PC-3 (cell line): ENCODE measurements around the gene CFHR4. TPM values are rescaled to one million over a fixed set of nuclear protein-coding genes. Genes with fewer than 3 reads are reported as not detected.
A peak's percentile ranks its signal among the peaks of the same experiment; 100 is the strongest.
"Not testable (repeated sequence)": the region's sequence is repeated elsewhere in the genome, so short reads cannot be mapped to it uniquely, and the experiment has no call there.

Source experiments
- ATAC-seq: fragments of 200-7000 bp; cut with Tn5 transposase; 2 replicates; pipeline ENCODE4 v1.9.1; 2020; ENCODE audit warnings: mild to moderate bottlenecking, moderate library complexity
- Bru-seq: library from RNA; stranded (reverse); fragments of 400-500 nt; gene quantifications from one replicate; lab custom pipeline; 2021; lab: Mats Ljungman, UMichigan
- BruChase-seq, 2 experiments: library from RNA; stranded (reverse); fragments of 400-500 nt; gene quantifications; one replicate each; lab custom pipeline; 2021; lab: Mats Ljungman, UMichigan
- BruUV-seq: library from RNA; stranded (reverse); fragments of 400-500 nt; replicated peaks from 2 replicates; lab custom pipeline; 2021; lab: Mats Ljungman, UMichigan
- CTCF ChIA-PET: fragments of 300-600 bp; sonication (Branson Sonifier 250); formaldehyde crosslinking; loops from one replicate; lab custom pipeline; 2022; ENCODE audit warnings: antibody characterized with exemption; lab: Charles Lee
- POLR2A ChIA-PET: fragments of 300-600 bp; sonication (Branson Sonifier 250); formaldehyde crosslinking; loops from one replicate; lab custom pipeline; 2022; ENCODE audit warnings: antibody characterized with exemption; ENCODE audit not compliant: unreplicated experiment; lab: Charles Lee
- DNase-seq: peaks from one replicate; pipeline ENCODE4 v3.0.0-alpha.2; 2015
- H2AFZ ChIP-seq: fragments of 300-600 bp; sonication (generic); 2 replicates; pipeline ENCODE4 v1.6.0; 2016; ENCODE audit warnings: antibody characterized with exemption, low read length
- H3F3A ChIP-seq: fragments of 300-600 bp; sonication (generic); one replicate; pipeline ENCODE4 v1.6.0; 2017; ENCODE audit warnings: antibody characterized with exemption, low read length, control low read depth, mild to moderate bottlenecking; ENCODE audit not compliant: unreplicated experiment
- H3K27ac ChIP-seq: fragments of 300-600 bp; sonication (generic); 2 replicates; pipeline ENCODE4 v1.5.1; 2016; ENCODE audit warnings: mild to moderate bottlenecking, low read length
- H3K27me3 ChIP-seq: fragments of 300-600 bp; sonication (generic); 2 replicates; pipeline ENCODE4 v1.6.1; 2016; ENCODE audit warnings: low read length, mixed read lengths
- H3K36me3 ChIP-seq: fragments of 300-600 bp; sonication (generic); 2 replicates; pipeline ENCODE4 v1.6.1; 2016; ENCODE audit warnings: low read depth, mixed run types, low read length, mixed read lengths
- H3K4me1 ChIP-seq: fragments of 300-600 bp; sonication (generic); 2 replicates; pipeline ENCODE4 v1.5.1; 2016; ENCODE audit warnings: low read length; ENCODE audit not compliant: insufficient read depth
- H3K4me2 ChIP-seq: fragments of 300-600 bp; sonication (generic); 2 replicates; pipeline ENCODE4 v1.6.0; 2016; ENCODE audit warnings: low read length
- H3K4me3 ChIP-seq: fragments of 300-600 bp; sonication (generic); 2 replicates; pipeline ENCODE4 v1.5.1; 2016; ENCODE audit warnings: mild to moderate bottlenecking, low read length, mixed read lengths
- H3K79me2 ChIP-seq: fragments of 300-600 bp; sonication (generic); 2 replicates; pipeline ENCODE4 v1.6.1; 2017; ENCODE audit warnings: low read length, mixed read lengths
- H3K9ac ChIP-seq: fragments of 300-600 bp; sonication (generic); 2 replicates; pipeline ENCODE4 v1.6.0; 2016; ENCODE audit warnings: mild to moderate bottlenecking, low read length
- H3K9me2 ChIP-seq: fragments of 300-600 bp; sonication (generic); replicated peaks from 2 replicates; pipeline ENCODE4 v1.6.1; 2016; ENCODE audit warnings: mixed run types, low read length, mixed read lengths
- H3K9me3 ChIP-seq: fragments of 300-600 bp; sonication (generic); 2 replicates; pipeline ENCODE4 v1.6.1; 2016; ENCODE audit warnings: low read length, mixed read lengths
- H4K20me1 ChIP-seq: fragments of 300-600 bp; sonication (generic); 2 replicates; pipeline ENCODE4 v1.6.1; 2016; ENCODE audit warnings: low read length, mixed read lengths
- EZH2 ChIP-seq: fragments of 300-600 bp; sonication (generic); IDR thresholded peaks from one replicate; pipeline ENCODE4 v1.6.1; 2017; ENCODE audit warnings: antibody characterized with exemption, mild to moderate bottlenecking, low read length; ENCODE audit not compliant: unreplicated experiment
- EZH2phosphoT487 ChIP-seq: fragments of 300-600 bp; sonication (generic); IDR thresholded peaks from 2 replicates; pipeline ENCODE4 v1.6.1; 2018; ENCODE audit warnings: mild to moderate bottlenecking, antibody characterized with exemption, low read length, borderline replicate concordance
- intact Hi-C: fragments of 100-400 bp; cut with micrococcal nuclease; formaldehyde crosslinking; loops from 2 replicates; pipeline ENCODE4 v1.9.0; 2023
- long read RNA-seq: library from polyadenylated mRNA; unstranded; transcript quantifications from one replicate; pipeline ENCODE4 v2.0.0, GENCODE V29; 2021; ENCODE audit not compliant: unreplicated experiment
- total RNA-seq: library from RNA; depleted of rRNA; stranded (reverse); fragments of >200 nt; gene quantifications from 2 replicates; pipeline ENCODE4 v1.2.3, GENCODE V29; 2014; rRNA removed
- TF ChIP-seq, protein P1 (sequence below): fragments of 300-600 bp; sonication (generic); conservative IDR thresholded peaks from 2 replicates; pipeline ENCODE4 v1.5.1; 2017; ENCODE audit warnings: antibody characterized with exemption, low read depth, mild to moderate bottlenecking, low read length

The CFHR4 gene
- total RNA-seq = not detected in 2 replicates
- Bru-seq, nascent RNA = not detected
- not detected for BruChase-seq, experiment 1, labeled RNA remaining after a 6-hour chase
- percentile 5 among the genes with signal in this experiment for BruChase-seq, experiment 2, labeled RNA remaining after a 2-hour chase
- long read RNA-seq = 0 reads

DNA sequence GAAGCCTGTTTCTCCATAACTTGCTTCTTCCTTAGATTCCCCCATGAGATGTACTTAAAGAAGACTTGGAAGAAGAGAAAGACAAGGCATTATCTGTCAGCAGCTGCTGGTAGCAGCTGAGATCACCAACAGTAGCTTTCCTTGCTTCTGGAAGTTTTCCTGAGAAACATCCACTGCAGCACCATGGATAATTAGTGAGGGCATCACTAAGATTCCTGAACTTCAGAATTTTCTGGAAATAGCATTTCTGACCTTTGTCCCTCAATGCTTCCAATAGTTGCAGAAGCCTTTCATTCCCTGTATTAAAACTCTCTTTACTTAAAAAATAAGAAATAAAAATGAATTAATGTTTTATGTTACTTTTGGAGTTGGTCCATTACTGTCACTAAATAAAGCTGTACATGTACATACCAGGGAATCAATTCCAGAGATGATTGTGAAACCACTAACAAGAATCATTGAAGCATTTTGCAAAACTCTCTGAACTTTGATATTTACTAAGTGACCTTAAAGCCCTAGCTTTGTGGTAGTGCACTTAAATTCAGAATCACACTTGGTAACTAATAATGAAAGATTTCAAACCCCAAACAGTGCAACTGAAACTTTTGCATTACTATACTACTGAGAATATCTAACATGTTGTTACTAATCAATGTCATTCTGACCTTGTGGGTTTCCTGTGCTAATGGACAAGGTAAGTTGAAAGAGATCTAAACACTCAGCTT, at the start of gene CFHR4:
Gene CFHR4, plus strand, starts transcription at position 538 of the 725 bp plus-strand sequence. Its CDS starts 99 bp downstream, at position 637.
- no TSS peak for BruUV-seq
- ATAC-seq (no peak), DNase-seq (no peak)
- no peaks in the 10 kb centered on the region for H3K4me1 ChIP-seq
- H2AFZ ChIP-seq = no peak within 1 kb of the TSS
- no peaks in the 10 kb centered on the region for H3K27me3 ChIP-seq
- ChIA-PET POLR2A (no interaction called here), CTCF (no interaction called here)
- TF ChIP-seq EZH2phosphoT487 (no peak), EZH2 (no peak)
- TF ChIP-seq, protein P1, sequence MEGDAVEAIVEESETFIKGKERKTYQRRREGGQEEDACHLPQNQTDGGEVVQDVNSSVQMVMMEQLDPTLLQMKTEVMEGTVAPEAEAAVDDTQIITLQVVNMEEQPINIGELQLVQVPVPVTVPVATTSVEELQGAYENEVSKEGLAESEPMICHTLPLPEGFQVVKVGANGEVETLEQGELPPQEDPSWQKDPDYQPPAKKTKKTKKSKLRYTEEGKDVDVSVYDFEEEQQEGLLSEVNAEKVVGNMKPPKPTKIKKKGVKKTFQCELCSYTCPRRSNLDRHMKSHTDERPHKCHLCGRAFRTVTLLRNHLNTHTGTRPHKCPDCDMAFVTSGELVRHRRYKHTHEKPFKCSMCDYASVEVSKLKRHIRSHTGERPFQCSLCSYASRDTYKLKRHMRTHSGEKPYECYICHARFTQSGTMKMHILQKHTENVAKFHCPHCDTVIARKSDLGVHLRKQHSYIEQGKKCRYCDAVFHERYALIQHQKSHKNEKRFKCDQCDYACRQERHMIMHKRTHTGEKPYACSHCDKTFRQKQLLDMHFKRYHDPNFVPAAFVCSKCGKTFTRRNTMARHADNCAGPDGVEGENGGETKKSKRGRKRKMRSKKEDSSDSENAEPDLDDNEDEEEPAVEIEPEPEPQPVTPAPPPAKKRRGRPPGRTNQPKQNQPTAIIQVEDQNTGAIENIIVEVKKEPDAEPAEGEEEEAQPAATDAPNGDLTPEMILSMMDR = no peak
- no peaks in the 10 kb centered on the region for H3K9me3 ChIP-seq
- no peak within 1 kb of the TSS for H3K27ac ChIP-seq
- H3K4me3 ChIP-seq = no peak within 1 kb of the TSS
- H3K36me3 ChIP-seq = no peaks in the 10 kb centered on the region
- H3F3A ChIP-seq = no peaks in the 10 kb centered on the region
- H3K79me2 ChIP-seq = no peaks in the 10 kb centered on the region
- no peaks in the 10 kb centered on the region for H4K20me1 ChIP-seq
- H3K4me2 ChIP-seq = no peak within 1 kb of the TSS
- no peak within 1 kb of the TSS for H3K9ac ChIP-seq
- no peaks in the 10 kb centered on the region for H3K9me2 ChIP-seq
- intact Hi-C loops = no loop called here

DNA sequence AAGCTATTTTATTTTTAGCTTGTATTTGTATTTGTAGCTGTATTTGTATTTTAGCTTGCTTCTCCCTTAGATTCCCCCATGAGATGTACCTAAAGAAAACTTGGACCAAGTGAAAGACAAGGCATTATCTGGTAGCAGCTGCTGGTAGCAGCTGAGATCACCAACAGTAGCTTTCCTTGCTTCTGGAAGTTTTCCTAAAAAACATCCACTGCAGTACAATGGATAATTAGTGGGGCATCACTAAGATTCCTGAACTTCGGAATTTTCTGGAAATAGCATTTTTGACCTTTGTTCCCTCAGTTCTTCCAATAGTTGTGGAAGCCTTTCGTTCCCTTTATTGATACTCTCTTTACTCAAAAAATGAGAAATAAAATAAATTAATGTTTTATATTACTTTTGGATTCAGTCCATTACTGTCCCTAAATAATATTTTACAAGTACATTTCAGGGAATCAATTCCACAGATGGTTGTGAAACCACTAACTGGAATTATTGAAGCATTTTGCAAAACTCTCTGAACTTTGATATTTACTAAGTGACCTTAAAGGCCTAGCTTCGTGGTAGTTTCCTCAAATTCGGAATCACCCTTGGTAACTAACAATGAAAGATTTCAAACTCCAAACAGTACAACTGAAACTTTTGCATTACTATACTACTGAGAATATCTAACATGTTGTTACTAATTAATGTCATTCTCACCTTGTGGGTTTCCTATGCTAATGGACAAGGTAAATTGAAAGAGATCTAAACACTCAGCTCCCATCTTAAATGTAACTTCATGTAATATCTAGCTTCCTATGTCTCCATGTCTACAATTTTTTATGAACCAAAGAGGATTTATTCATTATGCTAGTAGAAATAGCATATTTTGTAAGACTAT, 38.0 kb upstream of the CFHR4 start:
- H3K79me2 ChIP-seq, ATAC-seq, H2AFZ ChIP-seq, H4K20me1 ChIP-seq, DNase-seq, H3K9me3 ChIP-seq, H3K9me2 ChIP-seq, H3K27ac ChIP-seq, H3K4me3 ChIP-seq, BruUV-seq, intact Hi-C loops, H3K36me3 ChIP-seq, H3K27me3 ChIP-seq, H3K4me1 ChIP-seq, CTCF ChIA-PET, POLR2A ChIA-PET, H3F3A ChIP-seq, H3K4me2 ChIP-seq, H3K9ac ChIP-seq: not testable (repeated sequence)

- CTCF ChIA-PET = no interaction called here
- no peaks in the 10 kb centered on the region for H3K79me2 ChIP-seq
These were observed 31.8 kb upstream of the CFHR4 start for GRCh38 chr1:196856053-196856452.

More at GRCh38 chr1:196856053-196856452, 31.8 kb upstream of the CFHR4 start:
- Histone ChIP-seq H3K4me2 (no peak overlapping the region), H3K9ac (no peak overlapping the region), H3K4me3 (no peak overlapping the region), H3K9me3 (no peaks in the 10 kb centered on the region), H3K36me3 (no peaks in the 10 kb centered on the region), H3F3A (no peaks in the 10 kb centered on the region), H3K27me3 (no peaks in the 10 kb centered on the region), H3K9me2 (no peaks in the 10 kb centered on the region), H3K27ac (no peak overlapping the region), H3K4me1 (no peaks in the 10 kb centered on the region; the same call in 1 of the 2 replicates), H4K20me1 (no peaks in the 10 kb centered on the region), H2AFZ (no peak overlapping the region)
- intact Hi-C loops = no loop called here
- no peak for TF ChIP-seq EZH2phosphoT487
- TF ChIP-seq EZH2 = no peak
- TF ChIP-seq, protein P1 = no peak
- DNase-seq (no peak), ATAC-seq (no peak)
- no TSS peak for BruUV-seq
- POLR2A ChIA-PET = no interaction called here
